ENCODE measurements around the gene ZGLP1. TPM values are rescaled to one million over a fixed set of nuclear protein-coding genes. Genes with fewer than 3 reads are reported as not detected.

ZGLP1 gene
- total RNA-seq, 2 donors from 2014 or later, result 2.5 to 7.3 TPM

GRCh38 chr19:10333758-10334587 lies 24.4 kb upstream of the ZGLP1 start:
- DNase-seq (ENCODE audit: low spot score) (peak; percentile 41), ATAC-seq (no peak)
- H3K27me3 Mint-ChIP-seq, result no peaks in the 10 kb centered on the region
- H3K27ac Mint-ChIP-seq, result peak overlapping the region; percentile 93 to 95
- peak overlapping the region; percentile 96 for H3K4me3 Mint-ChIP-seq
- H3K4me1 Mint-ChIP-seq (ENCODE audit: low read depth in 2 of 2), result peaks cover 25 to 27% of the 10 kb centered on the region in 2 donors
- H3K36me3 Mint-ChIP-seq, result no peaks in the 10 kb centered on the region
- H3K9me3 Mint-ChIP-seq, result no peaks in the 10 kb centered on the region

- Mint-ChIP-seq H3K9me3 (no peaks in the 10 kb centered on the region), H3K4me1 (ENCODE audit: low read depth in 2 of 2) (peaks cover 17 to 18% of the 10 kb centered on the region in 2 donors), H3K27me3 (no peaks in the 10 kb centered on the region), H3K36me3 (no peaks in the 10 kb centered on the region), H3K4me3 (peak within 1 kb of the TSS; percentile 96), H3K27ac (peak within 1 kb of the TSS; percentile 93 to 95)
- DNase-seq (ENCODE audit: low spot score), result peak; percentile 98
- peak; percentile 98 for ATAC-seq
Observed at GRCh38 chr19:10332965-10333757, 23.5 kb upstream of the ZGLP1 start, which contains the start of gene RAVER1. Gene RAVER1, minus strand, starts transcription at chr19:10333529. Its CDS starts 22 bp downstream, at chr19:10333507.

- DNase-seq (ENCODE audit: low spot score) (peak; percentile 39), ATAC-seq (peak in 1 of 2 donors; percentile 2)
- peak overlapping the region; percentile 93 to 95 for H3K27ac Mint-ChIP-seq
- peaks cover 17 to 18% of the 10 kb centered on the region in 2 donors for H3K4me1 Mint-ChIP-seq (ENCODE audit: low read depth in 2 of 2)
- peak overlapping the region; percentile 96 for H3K4me3 Mint-ChIP-seq
- H3K9me3 Mint-ChIP-seq, result no peaks in the 10 kb centered on the region
- H3K36me3 Mint-ChIP-seq, result no peaks in the 10 kb centered on the region
- no peaks in the 10 kb centered on the region for H3K27me3 Mint-ChIP-seq
Observed at GRCh38 chr19:10332158-10332964, 22.7 kb upstream of the ZGLP1 start.

- H3K27ac Mint-ChIP-seq, result no peak overlapping the region
- H3K27me3 Mint-ChIP-seq, result no peaks in the 10 kb centered on the region
- H3K36me3 Mint-ChIP-seq, result no peaks in the 10 kb centered on the region
- no peaks in the 10 kb centered on the region for H3K9me3 Mint-ChIP-seq
- H3K4me3 Mint-ChIP-seq, result no peak overlapping the region
- no peak for ATAC-seq
- H3K4me1 Mint-ChIP-seq (ENCODE audit: low read depth in 2 of 2), result peaks cover 17 to 18% of the 10 kb centered on the region in 2 donors
- DNase-seq (ENCODE audit: low spot score), result peak; percentile 5
Observed at GRCh38 chr19:10329555-10329954, 19.9 kb upstream of the ZGLP1 start.

- Mint-ChIP-seq H3K27ac (no peak overlapping the region), H3K9me3 (no peaks in the 10 kb centered on the region), H3K36me3 (no peaks in the 10 kb centered on the region), H3K27me3 (no peaks in the 10 kb centered on the region), H3K4me3 (no peak overlapping the region), H3K4me1 (ENCODE audit: low read depth in 2 of 2) (peaks cover 11 to 15% of the 10 kb centered on the region in 2 donors)
- ATAC-seq (no peak), DNase-seq (ENCODE audit: low spot score) (peak; percentile 58)
Observed at GRCh38 chr19:10328558-10329429, 19.2 kb upstream of the ZGLP1 start.

GRCh38 chr19:10327793-10328192 lies 18.2 kb upstream of the ZGLP1 start:
- H3K4me1 Mint-ChIP-seq (ENCODE audit: low read depth in 2 of 2), result peaks cover 6% of the 10 kb centered on the region in 2 donors
- H3K27me3 Mint-ChIP-seq, result no peaks in the 10 kb centered on the region
- no peaks in the 10 kb centered on the region for H3K36me3 Mint-ChIP-seq
- H3K4me3 Mint-ChIP-seq, result no peak overlapping the region
- no peak overlapping the region for H3K27ac Mint-ChIP-seq
- H3K9me3 Mint-ChIP-seq, result no peaks in the 10 kb centered on the region
- ATAC-seq (no peak), DNase-seq (ENCODE audit: low spot score) (peak; percentile 12)

GRCh38 chr19:10325732-10326131 lies 16.1 kb upstream of the ZGLP1 start:
- Mint-ChIP-seq H3K27ac (no peak overlapping the region), H3K9me3 (no peaks in the 10 kb centered on the region), H3K4me3 (no peak overlapping the region), H3K36me3 (peaks cover 6% of the 10 kb centered on the region), H3K4me1 (ENCODE audit: low read depth in 2 of 2) (peaks cover 0 to 2% of the 10 kb centered on the region in 2 donors), H3K27me3 (no peaks in the 10 kb centered on the region)
- DNase-seq (ENCODE audit: low spot score) (no peak), ATAC-seq (no peak)

GRCh38 chr19:10321874-10322835 lies 12.5 kb upstream of the ZGLP1 start:
- no peak overlapping the region for H3K27ac Mint-ChIP-seq
- no peak for DNase-seq (ENCODE audit: low spot score)
- ATAC-seq, result no peak
- no peaks in the 10 kb centered on the region for H3K27me3 Mint-ChIP-seq
- no peaks in the 10 kb centered on the region for H3K9me3 Mint-ChIP-seq
- peaks cover 12% of the 10 kb centered on the region for H3K36me3 Mint-ChIP-seq
- peaks cover 0 to 2% of the 10 kb centered on the region in 2 donors for H3K4me1 Mint-ChIP-seq (ENCODE audit: low read depth in 2 of 2)
- no peak overlapping the region for H3K4me3 Mint-ChIP-seq

GRCh38 chr19:10321417-10321797 lies 11.8 kb upstream of the ZGLP1 start:
- H3K27me3 Mint-ChIP-seq, result no peaks in the 10 kb centered on the region
- ATAC-seq (peak in 1 of 2 donors; percentile 33), DNase-seq (ENCODE audit: low spot score) (no peak)
- H3K4me1 Mint-ChIP-seq (ENCODE audit: low read depth in 2 of 2), result peaks cover 0 to 2% of the 10 kb centered on the region in 2 donors
- H3K4me3 Mint-ChIP-seq, result no peak overlapping the region
- H3K36me3 Mint-ChIP-seq, result peaks cover 12% of the 10 kb centered on the region
- no peaks in the 10 kb centered on the region for H3K9me3 Mint-ChIP-seq
- H3K27ac Mint-ChIP-seq, result no peak overlapping the region

- no peak for DNase-seq (ENCODE audit: low spot score)
- Mint-ChIP-seq H3K27ac (no peak overlapping the region), H3K9me3 (no peaks in the 10 kb centered on the region), H3K4me1 (ENCODE audit: low read depth in 2 of 2) (peaks cover 5 to 6% of the 10 kb centered on the region in 2 donors), H3K27me3 (no peaks in the 10 kb centered on the region), H3K4me3 (no peak overlapping the region), H3K36me3 (peaks cover 15% of the 10 kb centered on the region)
- ATAC-seq, result peak; percentile 21 to 23
Observed at GRCh38 chr19:10320602-10321416, 11.2 kb upstream of the ZGLP1 start.

Measured in natural killer cell treated with Interleukin-12 subunit alpha and Interleukin-12 subunit beta and Interleukin-15 and Interleukin-18, amount 100 ng/mL, for 72 hours (primary cell).